H54 (cell line): ENCODE data around the gene TPTE.
"Not testable (repeated sequence)": the region's sequence is repeated elsewhere in the genome, so short reads cannot be mapped to it uniquely, and the experiment has no call there.

Source experiments
- DNase-seq: peaks from one replicate; pipeline ENCODE4 v3.0.0; 2011; ENCODE audit warnings: low spot score, mixed read lengths; ENCODE audit not compliant: insufficient read length
- FAIRE-seq: peaks from 3 replicates; lab custom pipeline; 2011; peaks lifted over from hg19 to GRCh38; lab: Jason Lieb, UNC
- POLR2A ChIP-seq: IDR thresholded peaks from 2 replicates; pipeline ENCODE4 v1.6.1; 2011; ENCODE audit warnings: low read depth, mild to moderate bottlenecking, low read length

Gene TPTE

GRCh38 chr21:10521091-10521598, at the start of gene TPTE:
TPTE (plus strand) TSS chr21:10521583; CDS start chr21:10538724, 17,141 bp downstream.
- DNase-seq (no peak), FAIRE-seq (no peak)

GRCh38 chr21:10471999-10472398, 49.4 kb upstream of the TPTE start:
- not testable (repeated sequence) for DNase-seq, FAIRE-seq

More at GRCh38 chr21:10521091-10521598, at the start of gene TPTE:
- TF ChIP-seq POLR2A: no peak

- DNase-seq, FAIRE-seq: not testable (repeated sequence)
Observed at GRCh38 chr21:10477794-10478193, 43.6 kb upstream of the TPTE start.

- not testable (repeated sequence) for DNase-seq
- peak; percentile 6 for FAIRE-seq
Observed at GRCh38 chr21:10479875-10480274, 41.5 kb upstream of the TPTE start.

GRCh38 chr21:10484864-10485263, 36.5 kb upstream of the TPTE start:
- not testable (repeated sequence) for DNase-seq, FAIRE-seq

- not testable (repeated sequence) for DNase-seq, FAIRE-seq
Observed at GRCh38 chr21:10490453-10490852, 30.9 kb upstream of the TPTE start.

- DNase-seq (no peak), FAIRE-seq (peak; percentile 45)
- no peak for TF ChIP-seq POLR2A
Observed at GRCh38 chr21:10511116-10511515, 10.3 kb upstream of the TPTE start.

- not testable (repeated sequence) for DNase-seq, FAIRE-seq
Observed at GRCh38 chr21:10516889-10517288, 4.5 kb upstream of the TPTE start.

- not testable (repeated sequence) for DNase-seq, FAIRE-seq
Observed at GRCh38 chr21:10517904-10518303, 3.5 kb upstream of the TPTE start.

- FAIRE-seq, DNase-seq: not testable (repeated sequence)
Observed at GRCh38 chr21:10521835-10522500, 585 bp downstream of the TPTE start.

- no peak for TF ChIP-seq POLR2A
- no peak for DNase-seq
- no peak for FAIRE-seq
Observed at GRCh38 chr21:10539956-10540355, 18.6 kb downstream of the TPTE start.

GRCh38 chr21:10544376-10544775, 23.0 kb downstream of the TPTE start:
- DNase-seq, FAIRE-seq: not testable (repeated sequence)

GRCh38 chr21:10547868-10548267, 26.5 kb downstream of the TPTE start:
- FAIRE-seq, DNase-seq: not testable (repeated sequence)

GRCh38 chr21:10548331-10548954, 27.1 kb downstream of the TPTE start:
- not testable (repeated sequence) for DNase-seq, FAIRE-seq

GRCh38 chr21:10570803-10571202, 49.4 kb downstream of the TPTE start:
- not testable (repeated sequence) for FAIRE-seq, DNase-seq

GRCh38 chr21:10574531-10575310, 53.3 kb downstream of the TPTE start:
- not testable (repeated sequence) for DNase-seq, FAIRE-seq
